ENCODE data around the gene HINT1.
A peak's percentile ranks its signal among the peaks of the same experiment; 100 is the strongest.
"Not testable (repeated sequence)": the region's sequence is repeated elsewhere in the genome, so short reads cannot be mapped to it uniquely, and the experiment has no call there.

The HINT1 gene

DNA sequence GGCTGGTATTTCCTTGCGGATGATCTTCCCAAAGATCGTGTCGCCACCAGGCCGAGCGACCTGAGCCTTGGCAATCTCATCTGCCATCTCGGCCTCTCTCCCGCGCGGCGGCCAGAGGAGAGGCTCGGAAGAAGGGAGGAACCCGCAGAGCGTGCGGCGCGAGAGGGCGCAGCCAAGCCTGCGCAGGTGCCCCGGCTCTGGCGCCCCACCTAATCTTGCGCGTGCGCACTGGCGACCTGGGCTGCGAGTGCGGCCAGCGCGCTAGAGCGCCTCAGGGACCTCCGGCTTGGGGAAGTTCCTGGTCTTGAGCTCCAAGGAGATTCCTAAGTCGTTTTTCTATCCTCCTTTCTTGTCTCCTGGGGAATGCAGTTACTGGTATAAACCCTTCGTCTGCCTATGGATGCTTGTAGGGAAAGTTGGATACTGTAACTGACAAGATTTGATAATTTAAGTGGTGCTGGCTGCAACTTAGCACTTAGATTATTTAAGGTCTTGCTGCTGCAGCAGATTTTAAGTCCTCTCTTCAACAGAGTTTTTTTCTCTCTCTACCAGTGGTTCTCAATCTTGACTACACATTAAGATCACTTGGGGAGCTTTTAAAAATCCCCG is at the start of gene HINT1:
TSS of gene HINT1 (minus strand) at position 138 of the 609 bp plus-strand sequence. CDS start at position 87, 51 bp downstream.
- peak; percentile 95 for DNase-seq

DNA sequence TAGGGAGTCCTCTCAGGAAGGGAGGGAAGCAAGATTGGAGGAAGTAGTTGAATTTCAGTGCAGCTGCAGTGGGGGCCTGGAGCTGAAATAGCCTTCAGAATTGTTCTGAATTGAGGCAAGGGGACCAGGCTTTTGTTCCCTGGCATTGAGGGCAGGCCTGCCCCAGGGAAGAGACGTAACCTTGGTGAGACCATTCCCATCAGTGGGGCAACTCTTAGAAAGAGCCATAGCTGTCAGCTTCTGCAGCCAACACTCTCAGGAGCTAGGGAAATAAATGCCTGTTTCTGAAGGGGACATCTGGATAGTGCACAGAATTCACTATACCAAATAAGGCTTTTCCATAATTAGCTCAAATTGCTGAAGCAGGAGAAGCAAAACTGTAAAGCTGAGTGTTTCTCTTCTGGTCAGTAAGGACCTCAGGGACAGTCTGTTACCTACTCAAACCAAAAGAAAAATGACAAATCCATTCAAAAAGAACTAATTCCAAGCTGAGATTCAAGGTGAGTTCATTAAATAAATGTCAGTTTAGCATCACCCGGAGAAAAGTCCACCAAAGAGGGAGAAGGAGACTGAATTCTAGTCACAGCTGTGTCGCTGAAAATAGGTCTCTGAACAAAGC is 49.7 kb upstream of the HINT1 start:
- no peak for DNase-seq

DNA sequence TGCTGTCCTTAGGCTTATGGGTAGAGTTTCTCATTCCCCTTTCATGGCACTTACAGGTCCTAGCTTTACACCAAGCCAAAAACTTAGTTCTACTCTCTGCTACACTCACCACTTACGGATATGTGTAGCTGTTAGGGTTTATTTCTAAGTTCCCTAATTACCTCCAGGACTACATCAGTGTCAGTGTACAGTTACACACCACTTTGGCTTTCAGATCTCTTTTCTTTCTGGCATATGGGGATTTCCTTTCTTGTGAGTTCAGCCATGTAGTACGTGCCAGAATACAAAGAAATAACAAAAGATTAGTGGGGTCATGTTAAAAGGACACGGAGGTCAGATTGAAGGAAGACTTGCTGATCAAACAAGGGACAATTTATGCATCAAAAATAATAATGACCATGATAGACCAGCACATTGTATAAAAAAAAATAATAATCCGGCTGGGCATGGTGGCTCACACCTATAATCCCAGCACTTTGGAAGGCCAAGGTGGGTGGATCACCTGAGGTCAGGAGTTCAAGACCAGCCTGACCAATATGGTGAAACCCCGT is 47.5 kb upstream of the HINT1 start:
- DNase-seq, result no peak

DNA sequence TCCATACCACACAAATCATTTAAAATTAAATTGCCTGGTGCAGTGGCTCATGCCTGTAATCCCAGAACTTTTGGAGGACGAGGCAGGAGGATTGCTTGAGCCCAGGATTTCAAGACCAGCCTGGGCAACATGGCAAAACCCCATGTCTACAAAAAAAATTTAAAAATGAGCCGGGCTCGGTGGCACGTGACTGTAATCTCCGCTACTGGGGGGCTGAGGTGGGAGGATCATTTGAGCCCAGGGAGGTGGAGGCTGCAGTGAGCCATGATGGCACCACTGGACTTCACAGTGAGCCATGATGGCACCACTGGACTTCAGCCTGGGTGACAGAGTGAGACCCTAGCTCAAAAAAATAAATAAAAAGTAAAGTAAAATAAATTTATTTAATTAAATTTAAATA is 46.6 kb upstream of the HINT1 start:
- no peak for DNase-seq

DNA sequence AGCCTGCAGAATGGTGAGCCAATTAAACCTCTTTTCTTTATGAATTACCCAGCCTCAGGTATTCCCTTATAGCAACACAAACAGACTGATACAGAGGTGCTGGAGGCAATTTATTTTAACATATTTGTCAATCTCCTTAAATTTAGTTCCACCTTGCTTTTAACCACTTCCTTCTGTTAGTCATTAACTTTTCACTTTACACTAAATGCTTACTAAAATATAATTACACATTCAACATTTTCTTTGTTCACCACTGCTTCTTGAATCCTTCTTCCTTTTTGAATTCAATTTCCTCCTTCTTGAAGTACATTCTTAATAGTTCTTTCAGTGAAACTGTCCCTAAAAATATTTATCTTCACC is 45.1 kb upstream of the HINT1 start:
- no peak for DNase-seq

DNA sequence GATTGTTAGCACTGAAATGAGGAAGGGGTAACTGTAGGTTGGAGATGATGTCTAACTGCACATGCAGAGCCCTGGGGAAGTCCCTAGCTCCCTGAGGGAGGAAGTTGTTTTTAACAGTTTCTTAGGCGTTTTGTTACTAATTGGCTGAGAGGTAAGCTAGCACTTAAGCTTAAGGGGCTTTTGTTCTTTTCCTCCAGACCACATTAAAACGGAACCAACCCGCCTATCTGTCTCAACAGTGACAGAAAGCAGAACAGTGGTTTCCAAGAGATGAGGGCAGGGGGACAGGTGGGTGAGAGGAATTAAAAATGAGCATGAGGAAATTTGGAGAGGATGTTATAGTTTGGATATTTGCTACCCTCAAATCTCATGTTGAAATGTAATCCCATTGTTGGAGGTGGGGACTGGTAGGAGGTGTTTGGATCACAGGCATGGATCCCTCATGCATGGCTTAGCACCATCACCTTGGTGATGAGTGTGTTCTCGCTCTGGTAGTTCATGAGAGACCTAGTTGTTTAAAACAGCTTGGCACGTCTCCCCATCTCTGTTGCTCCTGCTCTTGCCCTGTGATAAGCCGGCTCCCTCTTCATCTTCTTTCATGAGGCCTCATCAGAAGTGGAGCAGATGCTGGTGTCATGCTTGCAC is 44.6 kb upstream of the HINT1 start:
- DNase-seq, result peak; percentile 52

DNA sequence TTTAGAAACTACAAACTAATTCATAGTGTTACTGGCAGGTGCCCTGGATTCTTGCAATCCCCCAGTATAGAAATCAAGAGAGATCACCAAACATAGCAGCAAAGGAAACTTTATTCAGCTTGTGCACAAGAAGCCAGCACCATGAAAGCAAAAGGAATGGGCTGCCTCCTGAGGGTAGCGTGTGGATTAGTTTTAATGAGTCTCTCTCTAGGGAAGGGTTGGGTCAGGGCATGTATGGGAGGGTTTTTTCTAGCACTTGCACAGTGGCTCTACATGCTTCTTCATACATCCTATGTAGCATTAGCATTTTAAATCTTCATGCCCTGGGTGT is 44.1 kb upstream of the HINT1 start:
- no peak for DNase-seq

DNA sequence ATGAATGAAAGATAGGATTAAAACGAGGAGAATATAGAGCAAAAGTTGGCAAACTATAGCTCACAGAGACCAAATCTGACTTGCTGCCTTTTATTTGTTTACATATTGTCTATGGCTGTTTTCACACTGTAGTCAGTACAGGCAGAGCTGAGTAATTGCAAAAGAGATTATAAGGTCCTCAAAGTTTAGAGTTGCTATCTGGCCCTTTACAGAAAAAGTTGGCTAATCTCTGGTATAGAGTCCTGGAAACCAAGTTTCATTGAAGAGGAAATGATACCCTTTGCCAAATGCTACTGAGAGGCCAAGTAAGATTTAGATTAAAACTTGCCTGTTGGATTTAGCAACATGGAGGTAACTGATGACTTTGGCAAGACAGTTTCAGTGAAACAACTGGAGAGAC is 41.7 kb upstream of the HINT1 start:
- DNase-seq, result no peak

DNA sequence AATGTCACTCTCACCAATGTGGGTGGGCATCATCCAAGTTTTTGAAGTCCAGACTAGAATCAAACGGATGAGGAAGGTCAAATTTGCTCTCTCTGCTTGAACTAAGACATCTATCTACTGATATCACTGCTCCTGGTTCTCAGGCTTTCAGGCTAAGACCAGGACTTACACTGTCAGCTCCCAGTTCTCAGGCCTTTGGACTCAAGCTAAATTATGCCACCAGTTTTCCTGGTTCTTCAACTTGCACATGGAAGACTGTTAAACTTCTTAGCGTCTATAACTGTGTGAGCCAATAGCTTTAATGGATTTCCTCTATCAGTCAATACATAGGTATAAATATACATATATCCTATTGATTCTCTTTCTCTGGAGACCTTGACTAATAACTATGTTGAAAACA is 41.0 kb upstream of the HINT1 start:
- DNase-seq, result no peak

DNA sequence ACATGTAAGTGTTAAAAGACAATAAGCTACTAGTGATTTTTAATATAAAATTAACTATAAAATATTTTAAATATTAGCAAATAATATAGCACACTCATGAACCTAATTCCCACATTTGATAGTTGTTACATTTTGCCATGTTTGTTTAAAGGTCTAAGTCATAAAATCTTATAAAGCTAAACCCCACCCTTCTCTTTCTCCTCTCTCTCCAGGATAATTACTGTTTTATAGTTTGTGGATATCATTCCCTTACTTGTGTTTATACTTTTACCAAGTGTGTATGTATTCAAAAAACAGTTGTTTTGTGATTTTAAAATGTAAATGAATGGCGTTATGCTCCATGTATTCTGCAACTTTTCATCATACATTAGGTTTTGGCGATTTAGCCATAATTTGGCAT is 39.9 kb upstream of the HINT1 start:
- DNase-seq, result no peak

DNA sequence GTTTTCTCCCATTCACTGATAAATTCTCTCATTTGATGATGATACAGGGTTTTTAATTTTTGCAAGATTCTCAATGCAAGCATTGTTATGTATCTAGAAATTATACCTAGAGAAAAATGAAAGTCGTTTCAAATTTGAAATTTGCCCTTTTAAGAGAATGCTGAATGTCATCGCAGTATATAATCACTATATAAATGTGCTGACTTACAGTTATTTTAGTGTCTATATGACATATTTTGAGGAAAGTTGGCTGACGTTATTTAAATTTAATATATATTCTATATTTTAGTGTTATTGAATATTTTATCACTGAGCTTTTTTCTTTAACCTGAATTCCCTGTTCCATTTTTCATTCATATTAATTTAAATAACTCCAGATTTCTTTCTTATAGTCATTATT is 35.5 kb upstream of the HINT1 start:
- no peak for DNase-seq

DNA sequence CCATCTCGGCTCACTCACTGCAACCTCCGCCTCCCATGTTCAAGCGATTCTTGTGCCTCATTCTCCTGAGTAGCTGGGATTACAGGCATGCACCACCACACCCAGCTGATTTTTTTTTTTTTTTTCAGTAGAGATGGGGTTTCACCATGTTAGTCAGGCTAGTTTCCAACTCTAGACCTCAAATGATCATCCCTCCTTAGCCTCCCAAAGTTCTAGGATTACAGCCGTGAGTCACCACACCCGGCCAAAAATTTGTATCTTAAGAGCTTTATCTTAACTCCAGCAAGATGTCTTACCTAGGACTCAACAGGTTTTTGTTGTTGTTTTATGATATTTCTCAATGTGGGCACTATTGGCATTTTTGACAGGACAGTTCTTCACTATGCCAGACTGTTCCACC is 33.6 kb upstream of the HINT1 start:
- no peak for DNase-seq

DNA sequence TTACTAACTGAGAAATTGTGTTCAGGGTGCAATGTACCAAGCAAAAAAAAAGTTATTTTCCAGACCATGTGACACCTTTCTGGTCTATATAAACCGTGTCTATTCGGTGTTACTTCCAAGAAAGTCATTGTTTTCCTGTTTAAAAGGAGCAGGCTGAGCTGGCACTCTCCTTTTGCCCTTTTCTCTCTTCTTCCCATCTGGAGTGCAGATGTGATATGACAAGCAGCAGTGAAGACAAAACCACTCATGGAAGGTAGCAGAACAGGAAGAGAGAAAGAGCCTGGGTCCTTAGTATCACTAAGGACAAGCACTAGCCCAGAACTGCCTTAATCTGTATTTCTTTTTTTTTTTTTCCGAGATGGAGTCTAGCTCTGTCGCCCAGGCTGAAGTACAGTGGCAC is 31.3 kb upstream of the HINT1 start:
- DNase-seq, result no peak

DNA sequence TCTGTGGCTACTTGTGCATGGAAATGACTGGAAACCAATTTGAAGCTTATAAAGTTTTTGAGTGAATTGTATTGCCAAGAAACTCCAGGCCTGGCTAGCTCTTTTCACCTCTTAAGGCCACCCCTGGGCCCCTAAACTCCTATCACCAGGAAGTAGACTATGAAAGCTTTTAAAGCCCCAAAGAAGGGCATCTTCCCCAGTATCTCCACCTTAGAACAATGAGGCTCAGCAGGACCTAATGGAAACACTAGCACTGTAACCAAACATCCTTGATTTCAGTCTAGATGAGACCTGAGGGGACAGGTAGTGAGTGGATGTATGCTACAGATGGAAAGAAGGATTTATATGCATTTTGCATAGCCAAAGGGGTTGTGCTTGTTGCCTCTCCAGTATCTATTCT is 30.6 kb upstream of the HINT1 start:
- DNase-seq, result no peak

DNA sequence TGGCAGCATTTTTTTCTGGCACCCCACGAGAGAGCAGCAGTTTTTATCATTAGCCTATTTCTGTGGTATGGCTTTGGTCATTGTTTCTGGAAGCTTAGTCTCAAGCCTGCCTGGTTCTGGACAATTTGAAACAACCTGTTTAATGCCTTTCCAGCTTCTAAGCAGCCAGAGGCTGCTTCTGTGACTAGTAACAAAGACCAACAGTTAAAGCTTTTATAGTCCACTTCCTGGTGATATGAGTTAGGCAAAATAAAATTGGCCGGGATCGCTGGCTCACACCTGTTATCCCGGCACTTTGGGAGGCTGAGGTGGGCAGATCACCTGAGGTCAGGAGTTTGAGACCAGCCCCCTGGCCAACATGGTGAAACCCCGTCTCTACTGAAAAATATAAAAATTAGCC is 29.7 kb upstream of the HINT1 start:
- DNase-seq, result no peak

DNA sequence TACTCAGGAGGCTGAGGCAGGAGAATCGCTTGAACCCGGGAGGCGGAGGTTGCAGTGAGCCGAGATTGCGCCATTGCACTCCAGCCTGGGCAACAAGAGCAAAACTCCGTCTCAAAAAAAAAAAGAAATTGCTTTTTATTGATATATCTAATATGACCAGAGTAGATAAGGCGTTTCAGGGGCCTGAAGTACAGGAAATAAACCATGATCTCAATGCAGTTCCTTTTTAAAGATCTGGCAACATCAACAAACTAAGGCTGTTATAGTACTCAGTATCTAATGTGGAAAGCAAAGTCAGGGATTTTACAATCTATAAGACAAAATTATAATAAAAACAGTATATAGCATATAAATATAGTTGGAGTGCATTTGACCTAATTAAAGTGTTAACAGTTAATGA is 28.8 kb upstream of the HINT1 start:
- DNase-seq, result not testable (repeated sequence)

DNA sequence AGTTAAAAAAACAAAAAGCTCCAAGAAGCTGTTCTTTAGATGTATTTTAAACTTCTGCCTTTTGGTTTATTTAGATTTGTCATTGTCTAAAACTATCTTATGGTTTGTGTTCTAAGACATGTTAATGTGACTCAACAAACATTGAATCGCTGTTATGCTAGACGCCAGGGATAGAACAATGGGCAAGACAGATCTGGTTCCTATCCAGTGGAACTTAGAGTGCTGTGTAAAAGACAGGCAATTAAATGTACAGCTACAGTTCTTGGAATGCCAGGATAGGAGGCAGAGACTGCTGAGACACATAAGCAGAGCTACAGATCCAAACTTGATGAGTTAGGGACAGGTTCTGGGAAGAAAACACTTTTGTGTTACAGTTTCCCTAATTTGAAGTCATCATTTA is 28.1 kb upstream of the HINT1 start:
- no peak for DNase-seq

DNA sequence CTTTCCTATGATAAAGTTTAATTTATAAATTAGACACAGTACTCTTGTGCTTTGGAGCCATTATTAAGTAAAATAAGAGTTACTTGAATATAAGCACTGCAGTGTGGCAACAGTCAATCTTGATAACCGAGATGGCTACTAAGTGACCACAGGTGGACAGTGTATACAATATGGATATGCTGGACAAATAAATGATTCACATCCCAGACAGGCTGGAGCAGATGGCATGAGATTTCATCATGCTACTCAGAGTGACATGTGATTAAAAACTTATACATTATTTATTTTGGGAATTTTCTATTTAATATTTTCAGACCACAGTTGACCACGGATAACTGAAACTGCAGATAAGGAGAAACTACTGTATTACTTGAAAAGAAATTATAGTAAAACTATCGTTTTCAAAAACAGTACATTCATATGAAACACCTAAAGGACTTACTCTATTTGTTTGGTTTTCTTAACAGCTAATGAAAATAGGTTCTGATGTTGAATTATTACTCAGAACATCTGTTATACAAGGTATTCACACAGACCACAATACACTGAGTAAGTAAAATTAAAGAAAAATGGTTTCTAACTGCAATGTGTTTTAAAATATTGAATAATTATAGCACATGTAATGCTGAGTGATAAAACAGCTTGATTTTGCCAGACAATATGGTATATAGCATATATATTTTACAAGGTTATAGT is 21.7 kb upstream of the HINT1 start:
- no peak for DNase-seq

DNA sequence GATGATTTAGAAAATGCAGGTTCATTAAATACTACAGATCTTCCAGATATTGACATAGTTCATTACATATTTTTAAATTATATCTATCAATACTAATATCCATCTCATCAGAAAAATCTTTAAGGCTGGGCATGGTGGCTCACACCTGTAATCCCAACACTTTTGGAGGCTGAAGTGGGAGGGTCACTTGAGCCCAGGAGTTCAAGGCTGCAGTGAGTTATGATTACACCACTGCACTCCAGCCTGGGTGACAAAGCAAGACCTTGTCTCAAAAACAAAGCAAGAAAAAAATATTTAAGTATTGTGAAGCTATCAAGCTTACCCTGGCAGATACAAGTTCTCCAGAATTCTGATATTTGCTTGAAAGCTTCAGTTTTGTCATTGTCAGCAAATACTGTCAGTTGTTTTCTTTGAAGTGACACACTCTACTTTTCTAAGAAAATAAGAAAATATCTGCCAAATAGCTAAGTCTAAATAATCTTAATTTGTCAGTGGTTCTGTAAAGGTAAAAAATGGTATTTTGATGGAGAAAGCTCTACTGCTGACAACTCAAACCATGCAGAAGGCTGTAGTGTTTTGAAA is 20.6 kb upstream of the HINT1 start:
- no peak for DNase-seq

DNA sequence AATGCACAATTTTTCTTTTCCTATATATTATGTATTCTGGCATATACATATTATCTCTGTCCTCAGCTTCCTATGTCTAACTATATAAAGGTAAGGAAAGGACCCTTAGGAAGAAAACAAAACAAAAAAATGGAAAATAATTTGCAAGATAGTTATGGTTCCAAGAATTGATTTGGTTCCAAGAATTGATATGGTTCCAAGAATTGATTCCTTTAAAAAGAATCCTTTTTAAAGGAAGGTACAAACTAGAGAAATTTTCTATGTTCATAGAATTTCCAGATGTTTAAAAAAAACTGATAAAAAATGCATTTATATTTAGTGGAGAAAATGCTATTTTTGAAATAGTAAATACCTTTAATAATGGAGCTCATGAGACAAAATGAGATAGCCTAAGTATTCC is 17.8 kb upstream of the HINT1 start:
- no peak for DNase-seq

DNA sequence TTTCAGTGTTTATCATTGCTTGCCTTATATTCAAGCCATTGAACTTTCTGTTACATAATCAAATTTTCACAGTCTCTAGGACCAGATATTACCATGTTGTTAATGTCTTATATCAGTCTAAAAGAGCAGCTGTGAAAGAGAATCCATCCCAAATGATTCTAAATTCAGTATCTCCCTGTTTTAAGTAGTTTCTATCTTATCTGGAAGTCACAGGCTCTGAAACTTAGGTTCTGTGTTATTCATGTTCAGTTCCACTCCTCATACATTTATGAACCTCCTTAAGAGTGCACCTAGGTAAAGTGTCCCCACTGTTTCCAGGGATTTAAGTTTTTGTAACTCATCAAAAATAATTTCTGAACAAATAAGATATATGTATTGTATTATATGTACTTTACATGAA is 15.4 kb upstream of the HINT1 start:
- DNase-seq, result no peak

DNA sequence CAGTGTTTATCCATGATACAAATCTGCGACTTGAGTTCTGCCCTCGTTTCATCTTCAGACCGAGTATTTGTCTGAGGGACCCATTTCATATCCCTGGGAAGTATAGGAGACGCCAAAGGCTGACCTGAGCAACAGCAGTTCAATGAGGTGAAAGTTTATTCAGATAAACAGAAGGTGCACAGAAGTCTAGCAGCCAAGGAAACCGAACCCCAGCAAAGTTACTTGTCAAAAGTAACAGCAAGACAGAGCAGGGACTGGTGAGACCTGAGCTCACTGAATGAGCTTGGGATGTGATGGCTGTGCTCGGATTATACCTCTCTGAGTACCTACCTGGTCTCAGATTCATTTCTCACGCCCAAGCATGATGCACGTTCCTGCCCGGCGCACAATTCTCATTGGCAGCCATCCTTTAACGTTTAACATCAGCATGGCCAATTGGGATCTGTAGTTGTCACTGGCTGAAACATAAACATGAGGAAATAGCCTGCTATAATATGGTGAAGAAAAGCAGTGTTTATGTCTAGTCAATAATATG is 6.3 kb upstream of the HINT1 start:
- DNase-seq, result peak; percentile 44

DNA sequence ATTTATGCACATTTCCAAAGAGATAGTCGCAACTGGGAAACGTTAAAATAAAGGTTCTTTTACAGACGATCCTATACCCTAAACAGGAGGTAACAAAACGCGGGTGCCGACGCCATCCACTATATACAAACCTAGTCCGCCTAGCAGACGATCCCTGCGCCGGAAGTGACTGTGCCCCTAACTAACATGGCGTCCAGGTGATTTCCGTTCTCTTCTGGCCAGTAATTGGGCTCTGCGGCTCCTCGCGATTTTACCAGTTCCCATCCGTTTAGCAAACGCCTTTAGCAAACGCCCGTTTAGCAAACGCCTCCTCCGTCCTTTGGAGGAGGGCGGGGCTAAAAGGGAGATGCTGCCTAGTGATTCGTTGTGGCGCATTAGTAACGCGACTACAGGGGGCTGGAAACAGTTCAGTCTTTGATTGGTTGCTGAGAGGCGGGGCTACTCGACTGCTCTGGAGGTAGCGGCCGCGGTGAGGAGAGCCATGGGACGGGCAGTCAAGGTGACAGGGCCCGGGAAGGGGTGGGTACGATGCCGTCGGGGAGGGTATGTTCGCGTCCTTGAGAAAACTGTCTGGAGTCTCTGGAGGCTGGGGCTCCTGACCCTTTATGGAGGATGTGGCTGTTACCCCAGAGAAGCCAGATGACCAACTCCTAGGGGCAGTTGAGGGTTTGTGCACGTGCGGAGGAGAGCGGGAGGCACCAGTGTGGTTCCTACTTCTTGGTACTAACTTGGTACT is 5.7 kb upstream of the HINT1 start, which contains the start of gene LYRM7:
TSS of gene LYRM7 (plus strand) at position 405 of the 736 bp plus-strand sequence. CDS start at position 482, 77 bp downstream.
- DNase-seq, result peak; percentile 96
